ENCODE results near the gene HBG2. TPM values are rescaled to one million over a fixed set of nuclear protein-coding genes. Genes with fewer than 3 reads are reported as not detected.

HBG2 gene
- total and polyA plus RNA-seq, 9 of the 15 experiments (the other 6 are each of a cell fraction or from before 2014, with no cell fraction given) = 1,626 to 58,619 (median 10,515) TPM

DNA sequence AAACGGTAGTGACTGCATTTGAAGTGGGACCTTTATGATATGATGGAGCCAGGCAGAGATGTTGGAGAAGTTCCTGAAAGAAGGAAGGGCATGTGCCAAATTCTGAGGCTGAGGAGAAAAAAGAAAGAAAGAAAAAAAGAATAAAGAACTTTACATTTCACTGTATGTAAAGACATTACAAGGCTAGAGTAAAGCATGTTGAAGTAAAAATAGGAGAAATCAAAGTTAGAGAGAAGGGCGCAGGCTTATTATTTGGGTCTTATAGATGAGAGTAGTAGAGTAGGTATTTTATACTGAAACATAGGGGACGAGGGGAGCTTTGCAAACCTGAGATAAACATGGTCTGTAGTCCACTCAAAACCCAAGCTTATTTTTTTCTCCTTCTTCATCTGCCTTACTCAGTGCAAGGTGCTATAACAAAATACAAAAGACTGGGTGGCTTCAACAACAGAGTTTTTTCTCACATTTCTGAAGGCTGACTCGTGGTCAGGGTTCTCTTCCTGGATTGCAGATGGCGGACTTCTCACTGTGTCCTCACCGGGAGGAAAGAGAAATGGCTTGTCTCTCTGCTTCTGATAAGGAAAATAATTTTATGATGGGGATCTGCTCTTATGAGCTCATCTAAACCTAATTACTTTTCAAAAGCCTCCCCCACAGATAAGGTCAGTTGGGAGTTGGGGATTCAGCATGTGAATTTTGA, 7.7 kb downstream of the HBG2 start (continued):
- TF ChIP-seq KDM5B (IDR thresholded peaks at IDR 0.05; ENCODE audit: insufficient replicate concordance, low read depth, low read length) (peak; percentile 21), SIN3A (IDR thresholded peaks at IDR 0.05; ENCODE audit: borderline replicate concordance in 2 of 2, control insufficient read depth in 1 of 2, low read depth in 2 of 2, low read length in 2 of 2) (0 out of 4 replicates have a peak, but pooled peaks of 1 of the 2 experiments have one; percentile 48), KDM1A (IDR thresholded peaks at IDR 0.05) (0 out of 4 replicates have a peak, but pooled peaks of 1 of the 2 experiments have one; percentile 3), DMBX1 (CRISPR knock-in tag; IDR thresholded peaks at IDR 0.05; ENCODE audit: borderline replicate concordance) (0 out of 2 replicates have a peak, but pooled peaks have one; percentile 44), JUND (IDR thresholded peaks at IDR 0.05; ENCODE audit: borderline replicate concordance, low read depth, low read length) (no peak), JUND (tag; IDR thresholded peaks at IDR 0.05; ENCODE audit: borderline replicate concordance, low read depth, low read length) (peak; percentile 22; the same call in 1 of the 3 replicates), TBL1XR1 (IDR thresholded peaks at IDR 0.05; ENCODE audit: low read length in 2 of 2) (peak in 1 of 2 experiments; percentile 16; a peak in 1 of 4 replicates), GTF2A2 (tag; IDR thresholded peaks at IDR 0.05) (no peak), TAF9B (IDR thresholded peaks at IDR 0.05; ENCODE audit: partially characterized antibody) (peak; percentile 8), BCL6 (CRISPR knock-in tag; IDR thresholded peaks at IDR 0.05) (peak; percentile 58; the same call in 1 of the 2 replicates), EZH2 (IDR thresholded peaks at IDR 0.05; ENCODE audit: borderline replicate concordance, low read depth, low read length) (no peak), ZKSCAN1 (IDR thresholded peaks at IDR 0.05; ENCODE audit: low read depth, low read length) (no peak), GABPB1 (CRISPR knock-in tag; IDR thresholded peaks at IDR 0.05) (peak; percentile 30; the same call in 1 of the 2 replicates)
- TF ChIP-seq, protein P1, sequence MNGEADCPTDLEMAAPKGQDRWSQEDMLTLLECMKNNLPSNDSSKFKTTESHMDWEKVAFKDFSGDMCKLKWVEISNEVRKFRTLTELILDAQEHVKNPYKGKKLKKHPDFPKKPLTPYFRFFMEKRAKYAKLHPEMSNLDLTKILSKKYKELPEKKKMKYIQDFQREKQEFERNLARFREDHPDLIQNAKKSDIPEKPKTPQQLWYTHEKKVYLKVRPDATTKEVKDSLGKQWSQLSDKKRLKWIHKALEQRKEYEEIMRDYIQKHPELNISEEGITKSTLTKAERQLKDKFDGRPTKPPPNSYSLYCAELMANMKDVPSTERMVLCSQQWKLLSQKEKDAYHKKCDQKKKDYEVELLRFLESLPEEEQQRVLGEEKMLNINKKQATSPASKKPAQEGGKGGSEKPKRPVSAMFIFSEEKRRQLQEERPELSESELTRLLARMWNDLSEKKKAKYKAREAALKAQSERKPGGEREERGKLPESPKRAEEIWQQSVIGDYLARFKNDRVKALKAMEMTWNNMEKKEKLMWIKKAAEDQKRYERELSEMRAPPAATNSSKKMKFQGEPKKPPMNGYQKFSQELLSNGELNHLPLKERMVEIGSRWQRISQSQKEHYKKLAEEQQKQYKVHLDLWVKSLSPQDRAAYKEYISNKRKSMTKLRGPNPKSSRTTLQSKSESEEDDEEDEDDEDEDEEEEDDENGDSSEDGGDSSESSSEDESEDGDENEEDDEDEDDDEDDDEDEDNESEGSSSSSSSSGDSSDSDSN (IDR thresholded peaks at IDR 0.05; ENCODE audit: borderline replicate concordance in 1 of 2, low read depth in 2 of 2, low read length in 2 of 2) = no peak
- TF ChIP-seq, protein P2, sequence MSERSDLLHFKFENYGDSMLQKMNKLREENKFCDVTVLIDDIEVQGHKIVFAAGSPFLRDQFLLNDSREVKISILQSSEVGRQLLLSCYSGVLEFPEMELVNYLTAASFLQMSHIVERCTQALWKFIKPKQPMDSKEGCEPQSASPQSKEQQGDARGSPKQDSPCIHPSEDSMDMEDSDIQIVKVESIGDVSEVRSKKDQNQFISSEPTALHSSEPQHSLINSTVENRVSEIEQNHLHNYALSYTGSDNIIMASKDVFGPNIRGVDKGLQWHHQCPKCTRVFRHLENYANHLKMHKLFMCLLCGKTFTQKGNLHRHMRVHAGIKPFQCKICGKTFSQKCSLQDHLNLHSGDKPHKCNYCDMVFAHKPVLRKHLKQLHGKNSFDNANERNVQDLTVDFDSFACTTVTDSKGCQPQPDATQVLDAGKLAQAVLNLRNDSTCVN (CRISPR knock-in tag; IDR thresholded peaks at IDR 0.05) = no peak
- TF ChIP-seq, protein P3, sequence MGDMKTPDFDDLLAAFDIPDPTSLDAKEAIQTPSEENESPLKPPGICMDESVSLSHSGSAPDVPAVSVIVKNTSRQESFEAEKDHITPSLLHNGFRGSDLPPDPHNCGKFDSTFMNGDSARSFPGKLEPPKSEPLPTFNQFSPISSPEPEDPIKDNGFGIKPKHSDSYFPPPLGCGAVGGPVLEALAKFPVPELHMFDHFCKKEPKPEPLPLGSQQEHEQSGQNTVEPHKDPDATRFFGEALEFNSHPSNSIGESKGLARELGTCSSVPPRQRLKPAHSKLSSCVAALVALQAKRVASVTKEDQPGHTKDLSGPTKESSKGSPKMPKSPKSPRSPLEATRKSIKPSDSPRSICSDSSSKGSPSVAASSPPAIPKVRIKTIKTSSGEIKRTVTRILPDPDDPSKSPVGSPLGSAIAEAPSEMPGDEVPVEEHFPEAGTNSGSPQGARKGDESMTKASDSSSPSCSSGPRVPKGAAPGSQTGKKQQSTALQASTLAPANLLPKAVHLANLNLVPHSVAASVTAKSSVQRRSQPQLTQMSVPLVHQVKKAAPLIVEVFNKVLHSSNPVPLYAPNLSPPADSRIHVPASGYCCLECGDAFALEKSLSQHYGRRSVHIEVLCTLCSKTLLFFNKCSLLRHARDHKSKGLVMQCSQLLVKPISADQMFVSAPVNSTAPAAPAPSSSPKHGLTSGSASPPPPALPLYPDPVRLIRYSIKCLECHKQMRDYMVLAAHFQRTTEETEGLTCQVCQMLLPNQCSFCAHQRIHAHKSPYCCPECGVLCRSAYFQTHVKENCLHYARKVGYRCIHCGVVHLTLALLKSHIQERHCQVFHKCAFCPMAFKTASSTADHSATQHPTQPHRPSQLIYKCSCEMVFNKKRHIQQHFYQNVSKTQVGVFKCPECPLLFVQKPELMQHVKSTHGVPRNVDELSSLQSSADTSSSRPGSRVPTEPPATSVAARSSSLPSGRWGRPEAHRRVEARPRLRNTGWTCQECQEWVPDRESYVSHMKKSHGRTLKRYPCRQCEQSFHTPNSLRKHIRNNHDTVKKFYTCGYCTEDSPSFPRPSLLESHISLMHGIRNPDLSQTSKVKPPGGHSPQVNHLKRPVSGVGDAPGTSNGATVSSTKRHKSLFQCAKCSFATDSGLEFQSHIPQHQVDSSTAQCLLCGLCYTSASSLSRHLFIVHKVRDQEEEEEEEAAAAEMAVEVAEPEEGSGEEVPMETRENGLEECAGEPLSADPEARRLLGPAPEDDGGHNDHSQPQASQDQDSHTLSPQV (IDR thresholded peaks at IDR 0.05) = 0 out of 2 replicates have a peak, but pooled peaks have one; percentile 24
- TF ChIP-seq, protein P4, sequence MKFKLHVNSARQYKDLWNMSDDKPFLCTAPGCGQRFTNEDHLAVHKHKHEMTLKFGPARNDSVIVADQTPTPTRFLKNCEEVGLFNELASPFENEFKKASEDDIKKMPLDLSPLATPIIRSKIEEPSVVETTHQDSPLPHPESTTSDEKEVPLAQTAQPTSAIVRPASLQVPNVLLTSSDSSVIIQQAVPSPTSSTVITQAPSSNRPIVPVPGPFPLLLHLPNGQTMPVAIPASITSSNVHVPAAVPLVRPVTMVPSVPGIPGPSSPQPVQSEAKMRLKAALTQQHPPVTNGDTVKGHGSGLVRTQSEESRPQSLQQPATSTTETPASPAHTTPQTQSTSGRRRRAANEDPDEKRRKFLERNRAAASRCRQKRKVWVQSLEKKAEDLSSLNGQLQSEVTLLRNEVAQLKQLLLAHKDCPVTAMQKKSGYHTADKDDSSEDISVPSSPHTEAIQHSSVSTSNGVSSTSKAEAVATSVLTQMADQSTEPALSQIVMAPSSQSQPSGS (CRISPR knock-in tag; IDR thresholded peaks at IDR 0.05) = no peak
